Cardiac atrium fibroblast (primary cell): ENCODE measurements around the gene ACP4. TPM values are rescaled to one million over a fixed set of nuclear protein-coding genes. Genes with fewer than 3 reads are reported as not detected.

ENCODE experiments used
- total RNA-seq: library from RNA; depleted of rRNA; stranded (reverse); fragments of >200 nt; gene quantifications from 2 replicates; pipeline ENCODE4 v1.2.3, GENCODE V29; 2015

The ACP4 gene, protein sequence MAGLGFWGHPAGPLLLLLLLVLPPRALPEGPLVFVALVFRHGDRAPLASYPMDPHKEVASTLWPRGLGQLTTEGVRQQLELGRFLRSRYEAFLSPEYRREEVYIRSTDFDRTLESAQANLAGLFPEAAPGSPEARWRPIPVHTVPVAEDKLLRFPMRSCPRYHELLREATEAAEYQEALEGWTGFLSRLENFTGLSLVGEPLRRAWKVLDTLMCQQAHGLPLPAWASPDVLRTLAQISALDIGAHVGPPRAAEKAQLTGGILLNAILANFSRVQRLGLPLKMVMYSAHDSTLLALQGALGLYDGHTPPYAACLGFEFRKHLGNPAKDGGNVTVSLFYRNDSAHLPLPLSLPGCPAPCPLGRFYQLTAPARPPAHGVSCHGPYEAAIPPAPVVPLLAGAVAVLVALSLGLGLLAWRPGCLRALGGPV
- not detected in 2 replicates for total RNA-seq

DNA sequence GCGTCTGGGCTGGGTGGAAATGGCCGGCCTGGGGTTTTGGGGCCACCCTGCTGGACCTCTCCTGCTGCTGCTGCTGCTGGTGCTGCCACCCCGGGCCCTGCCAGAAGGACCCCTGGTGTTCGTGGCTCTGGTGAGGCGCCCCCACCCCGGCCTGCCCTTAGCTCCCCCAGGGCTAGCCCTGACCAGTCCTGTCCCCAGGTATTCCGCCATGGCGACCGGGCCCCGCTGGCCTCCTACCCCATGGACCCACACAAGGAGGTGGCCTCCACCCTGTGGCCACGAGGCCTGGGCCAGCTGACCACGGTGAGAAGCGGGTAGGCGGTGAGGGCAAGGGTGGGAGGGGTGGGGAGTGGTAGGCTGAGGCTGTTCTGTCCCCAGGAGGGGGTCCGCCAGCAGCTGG, at the start of gene ACP4:
ACP4 (plus strand) TSS at position 20 of the 400 bp plus-strand sequence; CDS start at position 20, 0 bp downstream.

DNA sequence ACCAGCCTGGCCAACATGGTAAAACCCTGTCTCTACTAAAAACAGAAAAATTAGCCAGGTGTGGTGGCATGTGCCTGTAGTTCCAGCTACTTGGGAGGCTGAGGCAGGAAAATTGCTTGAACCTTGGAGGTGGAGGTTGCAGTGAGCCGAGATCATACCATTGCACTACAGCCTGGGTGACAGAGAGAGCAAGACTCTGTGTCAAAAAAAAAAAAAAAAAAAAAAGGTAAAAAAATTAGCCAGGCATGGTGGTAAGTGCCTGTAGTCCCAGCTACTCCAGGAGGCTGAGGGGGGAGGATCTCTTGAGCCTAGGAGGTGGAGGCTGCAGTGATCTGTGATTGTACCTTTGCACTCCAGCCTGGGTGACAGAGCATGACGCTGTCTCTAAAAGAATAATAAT, 20.1 kb upstream of the ACP4 start, which contains the start of gene GPR32:
GPR32 (plus strand) TSS at position 301 of the 400 bp plus-strand sequence. CDS start 137 bp downstream, outside the sequence.

DNA sequence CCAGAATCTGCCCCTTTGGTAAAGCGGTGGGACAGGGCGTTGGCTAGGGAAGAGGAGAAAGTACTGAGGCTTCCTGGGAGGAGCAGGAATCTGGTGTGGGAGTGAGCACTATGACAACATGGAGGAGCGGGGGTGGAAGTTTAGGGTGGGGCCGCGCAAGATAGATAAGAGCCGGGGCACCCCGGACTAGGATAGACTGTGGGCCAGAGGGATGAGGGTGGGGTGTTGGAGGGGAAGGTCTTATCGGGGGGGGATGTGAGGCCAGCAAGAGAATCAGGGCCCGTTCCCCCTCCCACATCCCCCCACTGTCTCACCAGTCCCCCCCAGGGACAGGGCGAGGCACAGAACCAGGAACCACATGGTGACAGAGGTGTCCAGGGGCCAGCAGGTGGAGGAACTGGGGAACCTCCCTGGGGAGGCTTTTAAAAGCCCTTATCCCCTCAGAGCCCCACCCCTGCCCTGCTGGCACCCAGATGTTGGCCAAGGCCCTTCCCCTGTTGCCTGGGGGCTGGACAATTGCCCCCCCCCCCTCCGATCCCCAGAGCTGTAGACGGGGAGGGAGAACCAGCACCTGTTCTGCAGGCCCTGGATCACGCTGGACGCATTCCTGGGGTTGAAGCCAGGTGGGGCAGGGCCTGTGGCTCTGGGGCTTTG, 33.3 kb downstream of the ACP4 start, which contains the start of gene KLK1:
KLK1 (minus strand) TSS at position 399 of the 654 bp plus-strand sequence; CDS start at position 360, 39 bp downstream.

DNA sequence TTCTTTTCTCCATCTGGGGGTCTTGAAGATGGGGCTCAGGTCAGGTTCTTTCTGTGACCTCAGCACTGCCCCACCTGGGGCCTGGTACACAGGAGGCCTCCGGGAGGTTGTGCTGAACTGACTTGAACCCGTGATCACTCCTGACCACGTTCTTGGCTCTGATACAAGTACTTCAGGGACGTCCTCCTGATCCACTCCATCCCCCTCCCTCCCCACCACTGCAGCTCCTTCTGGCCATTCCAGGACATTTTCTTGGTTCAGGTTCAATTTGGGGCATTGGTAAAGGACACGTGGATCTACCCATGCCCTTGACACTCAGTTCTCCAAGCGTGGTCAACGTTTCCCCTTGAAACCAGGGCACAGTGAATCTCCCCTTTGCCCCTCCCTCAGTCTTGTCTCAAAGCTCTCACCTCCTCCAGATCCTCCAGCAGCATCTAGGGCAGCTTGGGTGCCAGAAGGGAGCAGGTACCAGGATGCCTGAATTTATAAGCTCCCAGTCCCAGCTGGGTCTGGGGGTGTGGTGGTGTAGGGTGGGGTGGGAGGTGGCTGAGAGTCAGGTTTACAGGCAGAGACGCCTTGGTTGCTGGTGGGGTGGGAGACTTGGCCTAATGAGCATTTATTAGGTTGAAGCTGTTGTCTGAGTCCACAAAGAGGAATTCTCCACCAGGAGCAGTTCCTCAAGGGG, 43.0 kb downstream of the ACP4 start, which contains the start of gene KLK15:
KLK15 (minus strand) TSS at position 458 of the 685 bp plus-strand sequence. CDS start 2,082 bp downstream, outside the sequence.

Other genes with a start within 250 kb of the ACP4 start
- under 0.01 and 0.18 TPM in 2 replicates for gene LRRC4B, start 222.0 kb upstream of the ACP4 start, total RNA-seq
- 0.16 TPM in 1 of 2 replicates, not detected in the other for gene SYT3, start 150.5 kb upstream of the ACP4 start, total RNA-seq
- not detected in 2 replicates for gene C19orf81, start 141.0 kb upstream of the ACP4 start, total RNA-seq
- 1.1 and 2.8 TPM in 2 replicates for gene SHANK1, start 70.6 kb upstream of the ACP4 start, total RNA-seq
- gene CLEC11A, start 67.1 kb upstream of the ACP4 start, total RNA-seq: 169 and 211 TPM in 2 replicates
- not detected in 2 replicates for gene GPR32, start 20.0 kb upstream of the ACP4 start, total RNA-seq
- not detected in 2 replicates for gene KLK1, start 33.4 kb downstream of the ACP4 start, total RNA-seq
- gene KLK15, start 43.2 kb downstream of the ACP4 start, total RNA-seq: not detected in 2 replicates
- not detected in 2 replicates for gene KLK3, start 64.5 kb downstream of the ACP4 start, total RNA-seq
- gene KLK2, start 83.0 kb downstream of the ACP4 start, total RNA-seq: not detected in 2 replicates
- not detected in 2 replicates for gene KLK4, start 121.0 kb downstream of the ACP4 start, total RNA-seq
- not detected in 2 replicates for gene KLK5, start 162.6 kb downstream of the ACP4 start, total RNA-seq
- not detected in 2 replicates for gene KLK6, start 179.2 kb downstream of the ACP4 start, total RNA-seq
- not detected in 2 replicates for gene KLK7, start 193.5 kb downstream of the ACP4 start, total RNA-seq
- not detected in 2 replicates for gene KLK8, start 211.2 kb downstream of the ACP4 start, total RNA-seq
- gene KLK10, start 229.3 kb downstream of the ACP4 start, total RNA-seq: not detected in 2 replicates
- gene KLK11, start 236.2 kb downstream of the ACP4 start, total RNA-seq: not detected in 2 replicates
- gene KLK12, start 244.6 kb downstream of the ACP4 start, total RNA-seq: not detected in 2 replicates